Stimulated activated CD4-positive, alpha-beta T cell treated with anti-CD3 and anti-CD28 coated beads, TNF-alpha, amount 100 ng/mL, for 48 hours (primary cell): ENCODE measurements around the gene CTNNBL1.

Experiments
- DNase-seq, 3 donors: peaks; one replicate each; pipeline ENCODE4 v3.0.0-alpha.2; 2020; ENCODE audit warnings: low read depth in 3 of 3

Gene CTNNBL1

DNA sequence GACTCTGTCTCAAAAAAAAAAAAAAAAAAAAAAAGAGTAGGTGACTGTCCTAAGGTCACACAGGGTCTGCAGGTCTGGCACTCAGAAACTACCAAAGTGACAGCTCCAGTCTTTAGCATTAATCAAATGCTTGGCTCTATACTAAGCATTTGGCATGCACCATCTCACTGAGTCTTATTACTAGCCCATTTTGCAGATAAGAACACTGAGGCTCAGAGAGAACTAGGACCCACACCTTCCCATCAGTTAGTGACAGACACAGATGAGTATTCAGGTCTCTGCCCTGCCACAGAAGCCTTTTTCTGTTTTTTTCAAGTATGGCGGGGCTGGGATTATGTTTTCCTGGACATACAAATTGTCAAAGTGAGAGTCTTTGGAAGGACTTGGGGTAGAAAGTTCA is 186.0 kb downstream of the CTNNBL1 start:
- no peak for DNase-seq

DNA sequence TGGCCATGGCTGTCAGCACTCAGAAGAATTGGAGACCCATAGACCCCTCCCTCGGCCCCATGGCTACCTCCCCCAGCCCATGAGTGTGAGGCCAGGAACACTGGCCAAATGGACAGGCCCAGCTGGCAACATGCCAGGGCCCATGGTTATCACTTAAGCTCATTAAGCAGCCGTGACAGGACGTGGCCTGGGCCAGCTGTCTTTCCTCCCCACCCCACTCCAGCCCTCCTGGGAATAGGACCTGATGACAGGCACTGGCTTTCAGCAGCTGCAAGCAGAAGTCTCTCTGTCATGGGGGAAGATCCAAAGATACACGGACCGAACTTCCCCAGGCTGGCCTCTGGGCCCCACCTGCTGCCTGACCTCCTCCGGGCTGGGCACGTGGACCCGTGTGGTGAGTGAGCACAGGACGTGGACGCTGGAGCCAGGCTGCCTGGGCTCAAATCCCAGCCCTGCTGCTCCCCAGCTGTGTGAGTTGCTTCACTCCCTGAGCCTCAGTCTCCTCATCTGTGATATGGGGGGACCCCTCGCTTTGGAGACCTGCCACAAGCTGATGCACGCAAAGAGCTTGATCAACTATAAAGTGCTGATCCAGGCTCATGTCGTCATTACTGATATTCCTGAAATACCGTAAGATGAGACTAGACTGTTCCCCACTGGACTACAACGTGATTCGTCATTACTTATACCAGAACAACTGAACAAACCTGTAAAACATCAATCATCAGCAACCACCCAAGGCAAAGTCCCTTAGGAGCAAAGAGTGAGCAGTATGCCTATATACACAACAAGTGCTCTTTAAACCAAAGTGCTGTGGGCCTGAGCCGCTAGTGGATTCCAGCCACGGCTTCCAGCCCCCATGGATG is 187.1 kb downstream of the CTNNBL1 start:
- no peak for DNase-seq

DNA sequence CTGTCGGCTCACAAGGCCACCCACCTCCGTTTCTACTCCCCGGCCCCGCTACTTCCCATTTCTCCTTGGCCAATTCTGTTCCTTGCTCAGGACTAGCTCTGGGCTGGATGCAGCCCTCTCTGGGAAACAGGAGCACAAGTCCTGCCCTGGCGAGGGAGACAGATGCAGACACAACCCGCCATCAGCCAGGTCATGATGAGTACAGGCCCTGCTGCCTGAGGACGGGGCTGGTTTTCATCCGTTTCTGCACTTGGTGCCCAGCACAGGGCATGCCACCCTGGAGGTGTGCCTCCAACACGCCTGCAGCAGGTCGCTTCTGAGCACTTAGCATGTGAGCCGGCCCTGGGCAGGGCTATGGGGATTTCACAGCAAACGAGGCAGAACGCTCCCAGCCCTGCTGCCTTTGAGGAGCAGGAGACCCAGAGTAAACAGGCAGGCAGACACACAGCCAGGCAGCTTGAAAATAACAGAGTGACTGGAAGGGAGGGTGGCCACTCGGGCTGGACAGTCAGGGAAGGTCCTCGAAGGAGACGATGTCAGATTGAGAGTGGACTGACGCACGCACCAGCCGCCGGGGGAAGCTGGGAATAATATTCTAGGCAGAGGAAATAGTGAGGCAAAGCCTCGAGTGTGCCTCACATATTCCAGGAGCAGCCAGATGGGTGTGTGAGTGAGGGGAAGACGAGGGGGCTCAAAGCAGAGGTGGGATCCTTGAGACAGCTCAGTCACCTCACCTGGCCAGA is 187.9 kb downstream of the CTNNBL1 start:
- DNase-seq, result no peak

DNA sequence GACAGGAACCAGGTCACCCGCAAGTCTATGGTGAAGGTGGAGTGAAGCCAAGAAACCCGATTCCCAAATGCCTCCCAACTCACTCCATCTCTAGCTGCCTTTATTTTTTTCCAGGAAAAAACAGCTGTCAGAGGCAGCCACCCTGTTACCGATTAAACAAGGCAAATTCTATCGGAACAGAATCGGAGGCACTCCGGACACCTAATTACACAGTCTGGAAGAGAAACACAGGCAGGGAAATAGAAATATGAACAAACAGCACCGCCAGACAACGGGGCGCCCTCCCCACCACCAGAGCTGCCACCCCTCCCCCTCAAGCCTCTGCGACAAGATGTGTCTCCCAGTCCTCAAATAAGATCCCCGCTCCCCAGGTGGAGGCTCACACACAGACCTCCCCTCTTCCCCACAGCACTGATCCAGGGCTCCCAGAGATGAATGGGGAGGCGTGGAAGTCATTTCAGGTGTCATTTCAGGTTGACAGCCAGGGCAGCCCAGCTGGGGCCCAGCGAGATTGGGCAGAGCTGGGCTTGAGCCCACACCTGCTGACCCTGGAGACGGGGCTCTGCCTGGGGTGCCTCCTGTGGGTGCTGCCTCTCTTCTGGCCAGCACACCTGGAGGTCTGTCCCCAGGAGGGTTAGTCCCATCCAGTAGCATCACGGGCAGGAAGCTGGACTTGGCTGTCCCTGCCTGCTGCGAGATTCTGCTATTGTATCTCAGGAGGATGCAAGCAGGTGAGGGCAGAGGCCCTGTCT is 189.3 kb downstream of the CTNNBL1 start:
- DNase-seq, result no peak

DNA sequence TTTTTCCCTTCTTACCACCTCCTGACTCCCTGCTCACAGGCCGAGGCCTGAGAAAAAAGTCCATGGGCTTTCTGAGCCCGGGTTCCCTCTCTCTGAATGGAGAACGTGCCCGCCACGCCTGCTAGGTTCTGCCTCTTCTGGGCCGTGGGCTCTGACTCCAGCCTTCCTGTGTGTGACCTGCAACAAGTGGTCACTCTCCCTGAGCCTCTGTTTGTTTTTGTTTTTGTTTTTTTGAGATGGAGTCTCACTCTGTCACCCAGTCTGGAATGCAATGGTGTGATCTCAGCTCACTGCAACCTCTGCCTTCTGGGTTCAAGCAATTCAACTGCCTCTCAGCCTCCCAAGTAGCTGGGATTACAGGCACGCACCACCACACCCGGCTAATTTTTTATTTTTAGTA is 191.2 kb downstream of the CTNNBL1 start:
- no peak for DNase-seq

DNA sequence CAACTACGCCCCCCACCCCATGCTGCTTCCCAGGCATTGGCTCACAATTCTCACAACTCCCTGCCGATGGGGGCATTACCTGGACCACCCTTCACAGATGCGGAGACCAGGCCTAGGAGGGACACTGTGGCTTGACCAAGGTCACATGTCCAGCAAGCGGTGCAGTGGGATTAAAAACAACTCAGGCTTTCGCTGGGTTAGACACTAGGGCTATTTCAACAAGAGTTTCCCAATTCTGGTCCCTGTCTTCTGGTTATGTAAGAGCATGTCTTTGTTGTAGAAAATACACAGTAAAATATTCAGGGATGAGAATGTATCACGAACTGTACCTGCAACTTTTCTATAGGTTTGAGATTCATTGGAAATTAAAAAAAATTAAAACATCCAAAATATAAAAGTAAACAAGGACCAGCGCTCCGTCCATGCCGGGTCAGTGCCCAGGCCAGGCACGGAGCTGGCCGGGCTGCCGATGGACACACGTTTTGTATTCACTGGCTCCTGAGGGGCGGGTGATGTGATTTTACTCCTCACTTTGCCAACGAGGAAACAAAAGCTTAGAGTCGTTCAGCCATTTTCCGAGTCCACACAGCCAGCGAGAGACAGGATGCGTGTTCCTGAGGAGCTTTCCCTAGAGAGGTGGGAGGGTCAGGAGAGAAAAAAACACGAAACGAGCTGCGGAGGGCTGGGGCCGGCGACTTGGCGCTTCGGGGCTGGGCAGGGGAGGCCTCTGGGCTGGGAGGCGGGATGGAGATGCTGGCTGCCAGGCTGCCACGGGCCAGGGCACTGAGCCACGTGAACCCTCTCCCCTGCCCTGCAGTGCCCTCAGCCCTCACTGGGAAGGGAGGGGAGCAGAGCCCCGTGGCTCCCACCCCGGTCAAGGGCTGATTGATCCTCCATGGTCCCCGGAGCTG is 192.0 kb downstream of the CTNNBL1 start:
- DNase-seq, result no peak

DNA sequence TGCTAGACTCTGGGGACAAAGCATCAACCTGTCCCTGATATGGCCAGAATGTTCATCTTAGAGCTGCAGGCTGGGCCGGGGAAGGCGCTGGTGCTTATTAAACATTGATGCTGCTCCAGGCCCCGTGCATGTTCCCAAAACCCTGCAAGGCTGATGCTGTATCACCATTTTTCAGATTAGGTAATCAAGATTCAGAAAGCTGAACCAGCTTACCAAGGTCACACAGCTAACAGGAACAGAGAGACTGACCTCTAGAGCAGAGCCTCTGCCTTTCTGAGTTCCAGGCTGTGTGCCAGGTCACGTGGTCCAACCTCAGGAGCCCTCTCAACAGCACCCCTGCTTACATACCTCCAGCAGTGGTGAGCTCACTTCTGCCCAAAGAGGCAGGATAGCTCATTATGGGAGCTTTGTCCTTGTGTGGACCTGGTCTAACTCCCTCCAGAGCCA is 193.0 kb downstream of the CTNNBL1 start:
- DNase-seq, result no peak

DNA sequence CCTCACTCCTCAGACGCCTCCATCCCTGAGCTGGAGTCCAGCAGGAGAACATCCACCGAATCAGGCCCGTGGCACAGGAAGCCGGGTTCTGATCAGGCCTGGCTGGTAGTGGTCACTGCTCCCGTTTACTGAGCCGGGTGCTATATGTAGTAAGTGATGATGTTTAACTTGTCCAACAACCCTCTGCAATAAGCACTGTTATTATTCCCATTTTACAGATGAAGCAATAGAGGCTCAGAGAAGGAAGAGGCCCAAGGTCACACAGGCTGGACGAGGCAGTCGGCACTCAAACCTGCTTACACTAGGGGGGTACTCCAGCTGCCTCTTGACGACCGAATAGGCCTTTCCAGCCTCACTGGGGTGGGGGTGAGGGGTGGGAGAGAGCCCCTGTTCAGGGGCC is 194.8 kb downstream of the CTNNBL1 start:
- DNase-seq, result no peak

DNA sequence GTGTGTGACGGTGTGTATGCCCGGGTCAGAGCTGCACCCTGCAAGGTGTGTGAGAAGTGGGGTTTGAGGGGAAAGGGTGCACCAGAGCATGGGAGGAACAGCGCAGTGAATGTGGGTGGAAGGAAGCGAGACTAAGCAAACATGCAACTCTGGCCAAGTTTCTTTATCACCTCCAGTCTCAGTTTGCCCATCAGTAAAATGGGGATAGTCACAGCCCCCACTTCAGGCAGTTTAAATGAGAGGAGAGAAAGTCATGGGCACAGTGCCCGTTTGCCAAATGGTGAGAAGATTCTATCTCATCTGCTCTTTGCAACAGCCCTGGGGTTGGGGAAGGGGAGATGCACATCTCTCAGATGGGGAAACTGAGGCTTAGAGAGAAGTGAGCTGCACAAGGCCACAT is 196.3 kb downstream of the CTNNBL1 start:
- DNase-seq, result no peak

DNA sequence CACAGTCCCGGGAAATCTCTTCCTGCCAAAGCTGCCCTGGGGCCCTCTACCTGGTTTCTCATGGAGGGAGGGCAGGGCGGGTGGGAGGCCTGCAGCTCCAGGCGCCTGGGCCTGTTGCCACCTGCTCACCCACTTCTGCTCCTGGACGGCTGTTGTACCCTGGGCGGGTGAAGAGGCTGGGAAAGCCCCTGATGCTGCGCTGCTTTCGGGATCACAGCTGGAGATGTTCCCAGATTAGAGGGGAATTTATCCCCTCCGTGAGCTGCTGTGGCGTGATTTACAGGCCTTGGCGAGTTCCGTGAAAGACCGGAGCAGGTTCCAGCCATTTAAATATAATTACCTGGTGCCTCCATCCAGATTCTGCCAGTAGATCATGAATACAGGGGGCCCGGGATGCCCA is 196.8 kb downstream of the CTNNBL1 start:
- DNase-seq, result no peak

DNA sequence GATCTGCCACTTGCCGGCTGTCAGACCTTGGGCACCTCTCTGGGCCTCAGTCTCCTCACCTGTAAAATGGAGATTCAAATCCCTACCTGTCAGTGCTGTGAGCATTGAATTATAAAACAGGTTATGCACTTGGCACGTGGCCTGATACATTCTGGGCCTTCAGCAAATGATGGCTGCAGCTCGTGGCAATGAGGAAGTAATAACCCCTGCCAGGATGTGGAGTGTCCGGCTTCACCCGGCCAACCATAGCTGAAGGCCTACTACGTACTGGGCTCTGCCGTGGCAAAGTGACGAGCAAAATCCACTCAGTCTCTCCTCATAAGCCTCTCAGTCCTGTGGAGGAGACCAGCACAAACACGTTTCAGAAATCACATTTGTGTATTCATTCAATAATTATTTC is 198.2 kb downstream of the CTNNBL1 start:
- no peak for DNase-seq

DNA sequence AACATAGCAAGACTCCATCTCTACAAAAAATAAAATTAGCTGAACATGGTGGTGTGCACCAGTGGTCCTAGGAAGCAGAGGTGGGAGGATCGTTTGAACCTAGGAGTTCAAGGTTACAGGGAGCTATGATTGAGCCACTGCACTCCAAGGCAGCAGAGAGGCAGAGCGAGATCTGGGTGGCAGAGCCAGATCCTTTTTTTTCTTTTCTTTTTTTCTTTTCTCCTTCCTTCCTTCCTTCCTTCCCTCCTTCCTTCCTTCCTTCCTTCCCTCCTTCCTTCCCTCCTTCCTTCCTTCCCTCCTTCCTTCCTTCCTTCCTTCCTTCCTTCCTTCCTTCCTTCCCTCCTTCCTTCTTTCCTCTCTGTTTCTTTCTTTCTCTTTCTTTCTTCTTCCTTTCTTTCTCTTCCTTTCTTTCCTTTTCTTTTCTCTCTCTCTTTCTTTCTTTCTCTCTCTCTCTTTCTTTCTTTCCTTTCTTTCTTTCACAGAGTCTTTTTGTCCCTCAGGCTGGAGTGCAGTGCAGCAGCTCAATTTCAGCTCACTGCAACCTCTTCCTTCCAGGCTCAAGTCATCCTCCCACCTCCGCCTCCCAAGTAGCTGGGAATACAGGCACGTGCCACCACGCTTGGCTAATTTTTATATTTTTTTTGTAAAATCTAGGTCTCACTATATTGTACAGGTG is 199.9 kb downstream of the CTNNBL1 start:
- DNase-seq, result no peak

DNA sequence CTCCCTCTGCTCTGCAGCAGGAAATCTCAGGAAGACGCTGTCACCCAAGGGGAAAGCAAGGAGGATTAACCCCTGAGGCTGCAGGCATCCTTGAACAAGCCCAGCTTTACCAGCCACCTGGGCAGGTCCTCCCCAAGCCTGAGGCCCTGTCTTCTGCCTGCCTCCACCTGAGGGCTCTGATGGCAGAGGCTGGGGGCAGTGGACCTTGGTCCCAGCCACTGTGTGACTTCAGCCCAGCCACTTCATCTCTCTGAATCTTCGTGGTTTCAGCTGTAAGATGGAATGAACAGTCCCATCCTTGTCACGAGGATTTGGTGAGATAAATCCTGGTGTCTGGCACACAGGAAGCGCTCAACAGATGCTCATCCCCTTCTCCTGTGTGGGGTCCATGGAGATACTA is 200.6 kb downstream of the CTNNBL1 start:
- no peak for DNase-seq

DNA sequence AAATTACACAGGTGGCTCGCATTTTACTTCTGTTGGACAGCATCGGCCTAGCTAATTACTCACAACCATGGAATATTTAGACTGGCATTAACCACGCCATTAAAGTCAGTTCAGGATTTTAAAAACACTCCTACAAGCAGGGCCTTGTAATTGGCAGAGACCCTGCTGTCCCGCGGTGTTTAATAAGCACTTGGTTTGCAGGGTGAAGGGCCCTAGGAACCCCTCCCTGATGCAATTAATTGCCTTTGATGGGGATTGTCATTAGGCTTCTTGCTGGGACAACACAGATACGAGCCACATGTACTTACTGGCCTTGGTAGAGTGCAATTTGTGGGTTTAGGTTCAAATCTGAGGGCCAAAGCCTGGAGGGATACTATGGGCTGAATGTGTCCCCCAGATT is 201.3 kb downstream of the CTNNBL1 start:
- DNase-seq, result no peak

DNA sequence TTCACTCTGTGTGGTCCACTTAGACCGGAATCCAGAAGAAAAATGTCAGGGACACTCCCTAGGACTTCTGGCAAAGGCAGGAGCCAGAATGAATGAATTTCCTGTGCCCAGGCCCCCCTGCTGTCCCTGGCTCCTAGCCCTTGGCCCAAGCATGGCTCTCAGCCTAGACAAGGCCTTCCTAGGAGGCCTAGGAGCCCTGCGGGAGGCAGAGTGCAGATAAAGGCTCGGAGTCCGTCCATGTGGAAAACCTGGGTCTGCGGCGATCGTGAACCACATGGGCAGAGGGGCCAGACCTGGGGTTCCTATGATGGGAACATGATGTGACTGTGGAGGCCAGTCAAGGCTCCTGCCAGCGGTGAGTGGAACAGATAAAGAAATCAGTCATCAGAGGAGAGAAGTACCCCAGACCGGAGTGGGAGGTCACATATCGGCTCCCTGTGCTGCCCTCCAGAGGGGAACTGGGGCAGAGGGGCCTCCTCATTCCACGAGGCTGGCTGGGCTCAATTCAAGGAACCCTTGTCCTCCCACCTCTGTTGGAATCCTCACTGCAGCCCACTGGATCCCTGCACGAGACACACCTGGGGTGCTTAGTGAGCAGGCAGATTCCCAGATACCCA is 203.2 kb downstream of the CTNNBL1 start:
- no peak for DNase-seq

DNA sequence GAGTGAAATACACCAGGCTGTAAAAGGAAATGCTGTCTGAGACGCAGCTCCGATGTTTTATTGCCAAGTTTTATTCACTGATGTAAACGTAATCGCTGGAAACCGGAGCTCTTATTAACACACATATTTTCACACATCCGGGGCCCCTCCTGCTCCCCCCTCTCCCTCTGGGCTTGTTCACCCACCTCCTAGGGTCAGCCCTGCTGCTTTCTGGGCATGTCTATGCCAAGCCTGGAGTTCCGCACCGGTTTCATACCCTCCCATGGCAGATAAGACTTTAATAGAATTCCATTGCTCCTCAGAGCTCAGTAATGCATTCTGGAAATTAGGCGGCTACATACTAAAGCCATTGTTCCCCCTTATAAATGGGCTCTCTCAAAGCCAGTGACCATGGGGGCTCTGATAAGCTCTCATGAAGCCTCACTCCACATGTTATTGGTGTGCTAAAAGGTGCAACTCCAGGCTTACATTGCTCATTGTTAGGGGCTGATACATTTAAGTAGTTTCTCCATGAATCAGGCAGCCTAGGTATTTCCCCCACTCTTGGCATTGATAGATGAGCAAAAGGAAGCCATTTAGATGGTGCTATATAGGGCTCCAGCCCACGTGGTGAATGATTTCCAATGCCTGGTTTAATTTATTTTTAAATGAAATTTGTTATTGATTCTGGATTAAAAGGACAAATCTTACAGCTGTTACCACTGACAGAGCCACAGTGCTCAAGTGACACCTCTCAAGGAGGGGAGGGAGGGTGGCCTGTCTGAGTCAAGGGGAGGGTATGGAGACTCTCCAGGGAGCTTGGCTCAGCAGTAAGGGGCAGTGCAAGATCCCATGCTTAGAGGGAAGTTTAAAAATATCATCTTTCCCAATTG is 204.6 kb downstream of the CTNNBL1 start:
- DNase-seq, result no peak

DNA sequence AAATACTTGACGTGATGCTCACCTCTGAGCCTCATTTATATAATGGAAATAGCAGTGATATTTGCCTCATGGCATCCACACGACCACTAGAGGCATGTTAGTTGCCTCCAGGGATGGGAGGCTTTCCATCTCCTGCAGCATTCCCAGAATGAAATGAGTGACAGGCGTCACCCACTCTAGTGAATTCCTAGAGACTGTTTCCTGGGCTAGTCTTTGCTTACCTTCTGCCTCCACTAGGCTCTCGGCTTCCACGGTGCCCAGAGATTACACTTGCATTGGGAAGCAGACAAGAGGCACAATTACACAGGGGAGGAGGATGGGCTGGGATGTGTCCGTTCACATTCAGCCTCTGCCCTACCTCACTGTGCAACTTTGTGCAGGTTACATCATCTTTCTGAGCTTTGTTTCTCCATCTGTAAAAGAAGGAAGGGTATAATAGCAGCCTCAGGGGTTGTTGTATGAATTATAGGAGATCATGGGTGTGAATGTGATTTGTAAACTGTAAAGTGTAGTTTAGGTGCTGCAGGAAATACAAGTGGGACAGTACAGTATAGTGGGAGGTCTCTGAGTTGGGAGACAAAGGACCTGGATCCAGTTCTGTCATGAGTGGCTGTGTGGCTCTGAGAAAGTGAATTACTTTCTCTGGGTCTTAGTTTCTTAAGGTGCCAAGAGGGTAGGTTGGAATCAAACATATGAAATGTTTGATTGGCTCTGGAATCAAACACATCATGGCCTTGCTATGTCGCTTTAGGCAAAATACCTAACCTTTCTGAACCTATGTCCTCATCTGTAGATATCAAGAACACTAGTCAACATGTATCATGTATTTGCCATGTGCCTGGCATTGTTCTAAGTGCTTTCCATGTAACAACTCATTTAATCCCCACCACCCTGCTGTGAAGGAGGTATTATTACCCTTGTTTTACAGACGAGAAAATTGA is 205.5 kb downstream of the CTNNBL1 start:
- no peak for DNase-seq

DNA sequence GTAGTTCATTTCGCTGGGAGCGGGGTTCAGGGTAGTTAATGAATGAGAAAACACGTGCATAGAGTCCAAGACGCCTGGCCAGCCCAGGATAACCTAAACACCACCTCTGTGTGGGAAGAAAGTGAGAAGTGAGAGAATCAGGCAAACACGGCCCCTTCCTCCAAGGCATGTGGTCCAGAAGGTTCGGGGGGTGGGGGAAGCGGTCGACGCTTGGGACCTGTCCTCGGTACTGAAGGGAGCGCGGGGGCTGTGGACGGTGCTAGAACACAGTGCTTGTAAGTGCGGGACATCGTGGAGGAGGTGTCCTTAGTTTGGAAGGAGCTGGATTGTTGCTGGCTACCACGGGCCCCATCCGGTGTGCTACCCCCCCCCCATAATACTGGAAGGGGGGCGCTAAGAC is 207.4 kb downstream of the CTNNBL1 start:
- DNase-seq, result no peak
